Gastrocnemius medialis (tissue), 4 donors: ENCODE results near the gene GPR146.

Source experiments
- CTCF ChIP-seq, 5 experiments: fragments of 450-650 bp in 3 of 5; fragments of 200-600 bp in 2 of 5; sonication (generic) in 2 of 5; IDR thresholded peaks in 4 of 5; conservative IDR thresholded peaks in 1 of 5; 1 replicate in 4 of 5; 2 replicates in 1 of 5; pipeline ENCODE4 v1.5.1; 2016 to 2019; ENCODE audit warnings: antibody characterized with exemption in 5 of 5, mild to moderate bottlenecking in 3 of 5, moderate library complexity in 3 of 5
- POLR2A ChIP-seq, 2 donors: fragments of 450-650 bp; IDR thresholded peaks; one replicate each; pipeline ENCODE4 v1.6.1; 2017; ENCODE audit warnings: antibody characterized with exemption in 2 of 2, mild to moderate bottlenecking in 2 of 2, moderate library complexity in 2 of 2

DNA sequence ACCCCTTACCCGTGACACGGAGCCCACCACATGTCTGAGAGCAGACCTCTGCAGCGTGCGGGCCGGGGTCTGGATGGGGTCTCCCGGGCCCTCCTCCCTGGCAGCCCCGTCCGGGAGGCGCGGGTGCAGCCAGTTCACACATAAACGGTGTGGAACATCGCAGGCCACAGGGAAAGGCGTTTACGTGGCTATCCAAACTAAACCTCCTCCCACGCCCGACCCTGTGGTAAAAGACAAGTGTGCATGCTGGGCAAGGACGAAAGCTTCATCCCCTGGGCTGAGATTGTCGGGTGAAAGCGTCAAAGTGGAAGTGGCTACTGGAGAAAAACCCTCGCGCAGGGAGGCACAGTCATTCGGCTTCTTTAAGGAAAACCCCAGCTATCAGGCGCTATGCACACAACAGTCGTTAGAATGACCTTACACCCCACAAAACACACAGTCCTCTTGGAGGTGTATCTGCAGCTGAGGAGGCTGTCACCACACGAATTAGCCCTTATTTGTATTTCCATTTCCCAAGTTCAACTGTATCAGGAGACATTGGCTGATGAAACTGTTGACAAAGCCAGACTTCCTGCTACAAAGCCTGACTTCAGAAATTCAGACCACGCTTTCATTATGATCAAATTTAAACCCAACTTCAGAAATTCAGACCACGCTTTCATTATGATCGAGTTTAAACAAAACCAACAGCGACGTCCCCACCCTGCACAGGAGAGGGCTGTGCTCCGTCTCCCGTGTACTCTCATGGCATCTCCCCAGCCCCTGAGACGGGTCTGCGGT, 58.9 kb downstream of the GPR146 start:
- no peak for TF ChIP-seq CTCF (IDR thresholded peaks at IDR 0.05 in 4 of 5, conservative IDR thresholded peaks at IDR 0.05 in 1 of 5)
- no peak for TF ChIP-seq POLR2A (IDR thresholded peaks at IDR 0.05)
